Fibroblast of upper back skin (primary cell): ENCODE data around the gene CHD6.
"Not testable (repeated sequence)": the region's sequence is repeated elsewhere in the genome, so short reads cannot be mapped to it uniquely, and the experiment has no call there.

ENCODE experiments used
- DNase-seq: peaks from one replicate; pipeline ENCODE4 v3.0.0-alpha.2; 2013

CHD6 gene

GRCh38 chr20:41537865-41538264 is 80.3 kb downstream of the CHD6 start:
- no peak for DNase-seq

DNA sequence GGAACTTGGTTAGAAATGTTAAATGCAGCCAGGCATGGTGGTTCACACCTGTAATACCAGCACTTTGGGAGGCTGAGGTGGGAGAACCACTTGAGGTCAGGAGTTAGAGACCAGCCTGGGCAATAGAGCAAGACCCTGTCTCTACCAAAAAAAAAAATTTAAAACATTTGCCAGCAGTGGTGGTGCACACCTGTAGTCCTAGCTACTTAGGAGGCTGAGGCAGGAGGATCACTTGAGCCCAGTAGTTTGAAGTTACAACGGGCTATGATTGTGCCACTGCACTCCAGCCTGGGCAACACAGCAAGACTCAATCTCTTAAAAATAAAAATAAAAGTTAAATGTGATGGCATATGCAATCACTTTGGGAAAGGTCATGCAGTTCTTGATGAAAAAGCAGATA is 82.6 kb downstream of the CHD6 start:
- not testable (repeated sequence) for DNase-seq

DNA sequence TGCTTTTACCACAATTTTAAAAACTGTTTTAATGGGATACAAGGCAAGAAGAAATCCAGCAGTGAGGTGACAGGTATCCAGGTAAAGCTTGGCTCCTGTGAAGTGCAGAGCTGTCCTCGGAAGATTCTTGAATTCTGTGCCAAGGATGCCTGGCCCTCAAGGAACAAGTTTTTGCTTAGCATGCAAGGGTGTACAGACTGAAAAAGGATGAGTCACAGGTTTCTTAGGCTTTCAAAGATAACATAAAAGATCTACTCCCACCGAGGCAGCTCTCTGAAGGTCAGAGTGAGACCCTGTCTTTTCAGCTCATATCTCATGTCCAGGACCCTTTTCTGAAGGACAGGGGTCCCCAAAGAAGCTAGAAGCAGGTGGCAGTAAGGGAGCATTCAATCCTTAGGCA is 83.3 kb downstream of the CHD6 start:
- DNase-seq = peak; percentile 2

GRCh38 chr20:41534170-41534569 is 84.0 kb downstream of the CHD6 start:
- DNase-seq = no peak

GRCh38 chr20:41533537-41534136 is 84.5 kb downstream of the CHD6 start:
- DNase-seq = no peak

DNA sequence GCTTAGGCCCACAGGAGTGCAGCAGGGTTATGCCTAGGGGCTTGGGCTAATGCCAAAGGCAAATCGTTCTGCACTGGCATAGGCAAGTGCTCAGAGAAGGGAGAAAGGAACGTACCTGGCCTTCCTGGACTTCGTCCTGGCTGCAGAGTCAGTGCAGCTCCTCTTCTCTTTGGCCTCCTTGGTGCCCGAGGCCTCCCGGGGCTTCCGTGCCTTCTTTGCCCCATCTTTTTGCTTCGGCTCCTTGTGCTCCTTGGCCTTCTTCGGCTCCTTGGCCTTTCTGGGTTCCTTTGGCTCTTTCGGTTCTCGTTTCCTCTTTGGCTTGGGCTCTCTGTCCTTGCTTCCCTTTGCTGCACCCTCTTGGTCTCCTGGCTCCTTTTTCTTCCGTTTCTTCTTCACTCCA is 85.2 kb downstream of the CHD6 start:
- DNase-seq = no peak

- DNase-seq = peak; percentile 23
Measured at GRCh38 chr20:41531518-41532275, 86.5 kb downstream of the CHD6 start.

DNA sequence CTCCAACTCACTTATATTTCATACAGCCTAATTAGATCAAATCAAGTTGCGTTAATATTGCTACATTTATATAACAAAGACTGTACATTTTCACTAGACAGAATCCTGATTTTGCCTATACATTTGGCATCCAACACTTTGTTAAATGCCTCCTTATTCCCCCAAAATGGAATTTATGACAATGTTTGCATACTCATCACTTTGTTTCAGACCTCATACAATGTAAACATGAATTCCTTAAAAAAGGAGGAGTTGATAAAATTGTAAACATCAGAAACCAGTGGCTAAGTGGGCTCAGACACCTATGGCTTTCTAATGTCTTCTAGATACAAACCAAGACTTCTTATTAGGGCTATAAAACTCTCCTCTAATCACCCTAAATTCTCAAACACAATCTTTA is 87.3 kb downstream of the CHD6 start:
- DNase-seq = no peak

GRCh38 chr20:41526327-41526726 is 91.8 kb downstream of the CHD6 start:
- no peak for DNase-seq

DNA sequence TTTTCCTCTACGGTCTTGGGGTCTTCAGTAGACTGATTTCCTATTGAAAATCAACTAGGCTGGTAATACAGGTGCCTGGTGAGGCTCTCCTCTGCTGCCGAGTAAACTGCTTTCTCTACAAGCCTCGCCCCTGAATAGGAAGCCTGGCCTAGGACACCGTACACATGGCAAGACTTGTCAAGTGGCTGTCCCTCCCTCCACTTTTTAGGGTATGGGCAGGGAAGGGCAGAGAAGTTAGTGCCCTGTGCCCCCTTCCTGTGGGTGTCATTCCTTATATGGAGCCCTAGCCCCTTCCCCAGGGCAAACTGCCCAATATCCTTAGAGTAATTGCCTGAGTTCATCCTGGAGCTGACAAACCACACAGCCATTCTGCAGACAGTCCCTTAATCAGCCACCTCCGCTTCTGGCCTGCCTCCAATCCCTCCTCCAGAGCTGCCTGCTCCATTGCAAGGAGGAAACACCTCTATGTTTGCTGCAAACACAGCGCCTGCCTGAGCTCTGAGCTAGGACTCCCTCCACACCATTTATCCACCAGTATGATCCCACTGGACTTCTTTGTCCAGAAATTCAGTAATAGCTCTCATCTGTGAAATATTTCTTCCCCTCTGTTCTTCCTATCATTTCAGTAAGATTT is 93.1 kb downstream of the CHD6 start:
- DNase-seq = peak; percentile 40

DNA sequence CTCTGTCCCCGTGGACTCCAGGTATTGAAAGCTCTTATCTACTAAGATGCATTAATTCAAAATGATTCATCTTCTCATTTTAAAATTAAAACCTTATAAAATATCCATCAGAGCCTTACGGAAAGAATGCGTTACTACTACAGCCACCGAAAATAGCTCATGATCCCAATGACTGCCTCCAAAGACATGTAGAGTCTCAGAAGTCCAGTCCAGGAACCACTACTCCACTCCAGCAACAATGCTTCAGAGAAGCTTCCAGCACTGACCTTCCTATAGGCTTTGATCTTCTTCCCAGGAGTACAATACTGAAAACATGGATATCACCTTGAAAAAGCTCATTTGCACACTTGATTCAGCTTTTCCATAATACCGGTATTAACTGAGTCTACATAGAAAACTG is 94.3 kb downstream of the CHD6 start:
- no peak for DNase-seq

DNA sequence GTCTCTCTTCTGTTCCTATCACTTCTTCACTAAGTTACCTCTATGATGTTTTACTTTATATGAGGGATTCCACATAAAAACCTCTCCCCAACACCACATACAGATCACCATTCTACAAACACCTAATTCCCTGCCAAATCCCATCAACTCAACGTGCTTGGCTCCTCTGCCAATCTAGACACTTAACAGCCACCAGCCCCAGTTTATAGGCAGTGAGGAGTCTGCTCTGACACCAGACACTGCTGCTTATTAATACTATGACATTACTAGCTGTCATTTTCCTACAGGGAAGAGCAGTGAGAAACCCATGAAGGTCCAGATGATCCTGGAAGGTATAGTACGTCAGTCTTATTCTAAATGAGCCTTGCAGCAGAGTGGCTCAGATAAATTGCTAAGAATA is 104.3 kb downstream of the CHD6 start:
- DNase-seq = no peak

DNA sequence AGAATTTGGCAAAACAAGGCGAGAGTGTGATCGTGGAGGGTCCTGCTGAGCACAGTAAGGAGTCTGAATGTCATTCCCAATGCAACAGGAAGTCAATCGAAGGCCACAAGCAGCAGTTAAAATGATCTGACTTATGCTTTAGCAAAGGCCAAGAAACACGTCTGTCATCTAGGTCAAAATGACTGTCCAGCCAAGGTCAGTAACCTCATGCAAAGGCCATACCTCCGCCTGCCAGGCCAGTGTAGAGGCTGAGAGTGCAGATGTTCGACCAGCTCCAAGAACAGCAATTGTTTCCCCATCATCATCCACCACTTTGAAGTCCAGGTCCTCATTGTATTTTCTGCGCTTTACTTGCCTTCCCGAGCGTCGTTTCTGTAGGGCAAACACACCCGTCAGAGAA is 105.6 kb downstream of the CHD6 start:
- DNase-seq = no peak

DNA sequence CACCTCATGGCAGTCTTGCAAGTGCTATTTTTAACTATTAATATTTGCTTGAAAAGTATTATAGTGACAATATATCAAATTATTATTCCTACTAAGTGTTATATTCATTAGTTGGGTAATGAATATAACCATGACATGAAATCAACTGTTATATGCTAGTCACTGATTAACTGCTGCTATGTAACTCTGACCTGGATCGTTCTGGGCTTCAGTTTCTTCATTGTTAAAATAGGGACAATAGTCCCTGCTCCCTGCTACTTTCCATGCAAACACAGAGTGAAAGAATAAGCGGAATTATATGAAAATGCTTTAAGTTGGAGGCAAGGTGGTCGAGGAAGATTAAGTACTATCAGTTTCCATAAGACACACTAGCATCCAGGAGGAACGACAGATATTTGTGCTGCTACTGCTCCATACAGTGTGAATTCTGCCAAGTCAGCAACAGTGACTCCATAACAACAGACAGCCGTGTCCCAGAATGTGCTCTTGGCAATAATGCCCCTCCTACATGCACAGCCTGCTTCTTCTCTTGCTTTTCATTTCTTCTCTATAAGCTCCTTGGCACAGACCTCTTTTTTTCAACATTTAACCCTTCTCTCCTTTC is 107.2 kb downstream of the CHD6 start:
- no peak for DNase-seq

GRCh38 chr20:41510224-41510623 is 108.0 kb downstream of the CHD6 start:
- no peak for DNase-seq

- peak; percentile 35 for DNase-seq
Measured at GRCh38 chr20:41509316-41510200, 108.6 kb downstream of the CHD6 start.

DNA sequence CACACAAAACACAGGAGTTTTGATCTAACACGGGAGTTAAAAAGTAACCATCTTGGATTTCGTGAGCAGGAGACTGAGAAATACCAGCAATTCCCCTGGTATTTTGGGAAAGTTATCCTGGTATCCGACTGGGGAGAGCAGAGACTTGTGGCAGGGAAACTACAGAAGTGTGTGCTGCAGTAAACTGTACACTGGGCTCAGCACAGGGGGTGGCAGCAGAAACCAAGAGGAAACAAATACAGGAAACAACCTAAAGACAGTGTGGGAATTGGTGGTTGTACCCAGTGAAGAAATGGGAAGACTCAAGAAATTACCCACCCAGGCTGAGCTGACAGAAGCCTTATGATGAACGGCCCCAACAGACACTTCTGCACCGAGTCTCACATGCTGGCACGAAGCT is 109.8 kb downstream of the CHD6 start:
- no peak for DNase-seq

GRCh38 chr20:41507851-41508250 is 110.3 kb downstream of the CHD6 start:
- no peak for DNase-seq

DNA sequence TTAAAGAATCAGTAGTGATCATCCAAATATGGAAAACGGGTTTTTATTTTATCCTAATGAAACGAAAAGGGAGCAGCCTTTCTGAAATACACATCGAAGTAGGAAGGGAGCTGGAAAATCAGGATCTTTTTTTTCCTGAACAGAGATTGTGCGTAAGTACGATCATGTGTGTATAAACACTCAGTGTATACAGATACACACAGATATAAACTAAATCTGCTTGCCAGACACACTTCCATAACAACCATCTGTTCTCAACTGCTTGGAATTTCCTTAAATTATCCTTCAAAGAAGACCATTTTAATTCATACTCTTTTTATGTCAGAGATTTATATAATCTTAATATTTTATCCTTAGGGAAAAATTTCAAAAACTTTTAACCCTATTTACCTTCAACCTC is 110.7 kb downstream of the CHD6 start:
- no peak for DNase-seq

GRCh38 chr20:41506192-41506915 is 111.8 kb downstream of the CHD6 start:
- DNase-seq = no peak

DNA sequence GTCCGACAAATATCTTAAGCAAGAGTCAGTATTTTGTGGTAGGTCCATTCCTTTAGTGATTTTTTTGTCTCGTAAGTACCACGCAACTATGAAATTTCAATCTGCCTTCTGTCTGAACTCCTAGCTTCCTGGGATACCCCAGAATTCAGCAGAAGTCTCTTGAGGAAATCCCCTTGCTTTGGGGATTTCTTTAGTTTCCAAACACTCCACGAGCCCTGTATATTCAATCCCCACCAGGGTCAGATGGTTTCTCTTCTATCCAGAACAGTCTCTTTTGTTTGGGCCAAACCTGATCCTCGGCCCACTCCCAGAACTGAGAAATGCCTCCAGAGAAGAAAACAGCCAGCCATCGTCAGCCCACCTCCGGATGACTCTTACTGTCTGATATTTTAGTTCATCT is 113.0 kb downstream of the CHD6 start:
- DNase-seq = no peak

GRCh38 chr20:41501376-41501775 is 116.8 kb downstream of the CHD6 start:
- peak; percentile 48 for DNase-seq
